SK-N-SH treated with all-trans-retinoic acid at 6 μM for 48 hours (cell line): ENCODE measurements around the gene CD74.

ENCODE experiments used
- ARNTL ChIP-seq: fragments of 450-650 bp; formaldehyde crosslinking; IDR thresholded peaks from 2 replicates; pipeline ENCODE4 v1.5.0; 2020; ENCODE audit warnings: low read depth, mild to moderate bottlenecking, moderate library complexity, borderline replicate concordance
- BACH2 ChIP-seq: fragments of 250-450 bp; sonication (Bioruptor Pico); IDR thresholded peaks from 2 replicates; pipeline ENCODE4 v1.9.0; 2021; ENCODE audit warnings: mild to moderate bottlenecking, borderline replicate concordance
- CREB5 ChIP-seq: fragments of 250-450 bp; sonication (Bioruptor Pico); IDR thresholded peaks from 2 replicates; pipeline ENCODE4 v1.5.1; 2020; ENCODE audit warnings: low read depth, mild to moderate bottlenecking, moderate library complexity
- PATZ1 ChIP-seq: fragments of 250-450 bp; sonication (Bioruptor Pico); IDR thresholded peaks from 2 replicates; pipeline ENCODE4 v1.8.0; 2020; ENCODE audit warnings: mild to moderate bottlenecking, moderate library complexity, borderline replicate concordance
- RARB ChIP-seq: fragments of 250-450 bp; sonication (Bioruptor Pico); IDR thresholded peaks from 2 replicates; pipeline ENCODE4 v1.8.0; 2021; ENCODE audit warnings: mild to moderate bottlenecking, moderate library complexity
- SNAI2 ChIP-seq: fragments of 250-450 bp; sonication (Bioruptor Pico); IDR thresholded peaks from 2 replicates; pipeline ENCODE4 v1.5.0; 2020; ENCODE audit warnings: mild to moderate bottlenecking, moderate library complexity
- TCF4 ChIP-seq: fragments of 250-450 bp; sonication (Bioruptor Pico); IDR thresholded peaks from 2 replicates; pipeline ENCODE4 v1.8.0; 2021; ENCODE audit warnings: mild to moderate bottlenecking, moderate library complexity, borderline replicate concordance

GRCh38 chr5:150404121-150404520 is 8.6 kb downstream of the CD74 start:
- TF ChIP-seq PATZ1 (CRISPR knock-in tag), result no peak
- TF ChIP-seq RARB, result no peak
- TF ChIP-seq CREB5, result no peak
- TF ChIP-seq BACH2 (CRISPR knock-in tag), result no peak
- TF ChIP-seq SNAI2 (CRISPR knock-in tag), result no peak
- no peak for TF ChIP-seq TCF4 (CRISPR knock-in tag)
- no peak for TF ChIP-seq ARNTL (CRISPR knock-in tag)
